Measurements from ENCODE around the gene PLEKHG5.

Gene PLEKHG5

GRCh38 chr1:6509919-6510291 lies 18.4 kb upstream of the PLEKHG5 start:
- DNase-seq = no peak

DNA sequence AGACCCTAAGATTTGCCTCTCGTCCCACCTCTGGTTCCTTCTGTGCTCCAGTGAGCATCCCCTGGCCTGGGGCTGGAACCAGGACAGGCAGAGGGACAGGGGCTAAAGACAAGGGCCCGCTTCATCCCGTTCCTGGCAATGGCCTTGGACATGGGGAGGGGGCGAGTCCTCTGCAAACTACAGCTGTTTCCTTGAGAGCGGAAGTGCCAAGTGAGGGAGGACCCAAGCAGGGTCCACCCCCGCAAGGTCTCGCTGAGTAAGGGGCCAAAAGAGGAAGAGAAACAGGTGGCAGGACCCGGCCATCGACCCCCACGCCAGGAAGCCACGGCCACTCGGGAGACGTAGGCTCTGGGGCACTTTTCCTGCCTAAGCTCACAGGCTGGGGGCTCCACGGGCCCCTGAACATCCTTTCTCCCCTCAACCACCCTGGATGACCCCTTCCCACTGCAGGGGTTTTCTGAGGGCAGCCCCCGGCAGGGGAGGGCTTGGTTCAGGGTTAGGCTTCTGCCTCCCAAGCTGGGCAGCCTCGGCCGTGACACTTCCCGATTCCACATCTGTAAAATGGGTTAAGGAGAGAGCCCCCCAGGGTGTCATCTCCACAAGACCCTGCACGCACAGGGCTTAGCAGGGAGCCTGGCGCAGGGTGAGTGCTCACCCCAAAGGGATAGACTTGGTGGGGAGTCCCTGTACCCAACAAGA lies 17.9 kb upstream of the PLEKHG5 start:
- no peak for DNase-seq

GRCh38 chr1:6508816-6509189 lies 17.3 kb upstream of the PLEKHG5 start:
- no peak for DNase-seq

GRCh38 chr1:6508154-6508815 lies 16.8 kb upstream of the PLEKHG5 start:
- DNase-seq = no peak

DNA sequence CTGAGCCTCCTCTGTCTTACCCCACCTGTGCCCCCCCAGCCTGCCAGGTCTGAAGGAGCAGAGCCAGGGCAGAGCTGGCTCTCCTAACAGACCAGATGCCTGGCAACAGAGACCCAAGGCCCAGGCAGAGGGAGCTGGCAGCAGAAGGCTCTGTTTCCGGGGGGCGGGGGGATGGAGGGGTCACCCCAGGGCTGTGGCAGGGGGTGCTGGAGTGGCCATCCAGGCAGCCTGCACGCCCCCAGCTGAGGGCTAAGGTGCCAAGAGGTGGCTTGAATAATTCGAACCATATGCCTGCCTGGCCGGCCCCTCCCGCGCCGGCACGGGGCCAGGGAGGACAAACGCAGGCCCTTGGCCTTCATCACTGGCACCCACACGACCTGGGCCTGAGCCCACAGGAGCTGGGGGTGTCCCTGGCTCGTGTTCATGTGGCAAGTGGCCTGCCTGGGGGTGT lies 16.0 kb upstream of the PLEKHG5 start:
- DNase-seq = no peak

GRCh38 chr1:6507037-6507428 lies 15.6 kb upstream of the PLEKHG5 start:
- no peak for DNase-seq

GRCh38 chr1:6506210-6507036 lies 15.0 kb upstream of the PLEKHG5 start:
- no peak for DNase-seq

DNA sequence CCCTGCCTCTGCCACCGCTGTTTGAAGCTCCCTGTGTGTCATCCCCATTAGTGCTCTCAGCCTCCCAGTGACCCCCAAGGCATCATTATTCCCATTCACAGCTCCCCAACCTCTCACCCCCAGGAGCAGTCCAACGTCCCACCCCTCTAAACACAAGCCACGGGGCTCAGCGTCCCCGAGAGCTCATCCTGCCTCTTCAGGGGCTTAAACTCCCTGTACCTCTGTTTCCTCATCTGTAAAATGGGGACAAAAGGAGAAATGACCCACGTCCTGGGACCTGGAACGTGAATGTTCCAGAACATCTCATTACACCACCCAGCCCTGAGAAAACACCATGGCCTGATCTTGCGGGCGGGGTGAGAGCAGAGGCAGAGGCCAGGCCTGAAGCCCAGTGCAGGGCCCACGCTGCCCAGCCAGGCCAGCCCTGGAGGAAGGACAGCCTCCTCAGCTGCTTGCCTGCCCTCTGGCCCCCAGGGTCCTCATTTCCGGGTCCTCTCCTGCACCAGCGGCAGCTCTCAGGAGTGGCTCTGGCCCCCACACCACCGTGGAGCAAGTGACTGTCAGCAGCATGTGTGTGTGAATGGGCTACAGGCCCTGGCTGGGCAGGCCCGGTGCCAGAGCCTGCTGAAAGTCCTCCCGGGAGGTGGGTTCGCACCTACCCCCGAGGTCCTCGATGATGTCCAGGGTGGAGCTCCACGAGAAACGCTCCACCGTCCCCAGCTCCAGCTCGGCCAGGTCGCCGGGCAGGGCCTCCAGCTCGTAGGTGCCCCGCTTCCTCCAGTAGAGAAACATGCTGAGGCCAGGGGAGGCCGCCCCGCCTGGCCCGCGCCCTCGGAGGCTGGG lies 14.1 kb upstream of the PLEKHG5 start:
- DNase-seq = no peak

DNA sequence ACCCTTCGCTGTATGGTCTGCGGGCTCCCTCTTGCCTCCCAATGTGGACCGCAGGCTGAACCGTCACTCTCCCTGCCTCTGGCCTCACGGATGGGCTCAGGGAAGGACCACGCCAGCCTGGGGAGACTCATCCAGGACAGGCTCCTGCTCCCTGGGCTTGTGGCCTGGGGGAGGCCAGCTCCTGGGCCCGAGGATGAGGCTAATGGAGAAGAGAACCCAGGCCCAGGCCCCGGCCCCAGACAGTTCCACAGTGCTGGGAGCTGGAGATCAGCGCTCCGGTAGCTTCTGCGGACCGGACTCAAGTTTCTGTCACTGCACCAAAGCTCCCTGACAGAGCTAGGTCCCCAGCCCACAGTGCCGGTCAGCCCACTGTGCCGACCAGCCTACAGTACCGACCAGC lies 13.4 kb upstream of the PLEKHG5 start:
- DNase-seq = no peak

- DNase-seq = no peak
Measured at GRCh38 chr1:6503884-6504602, 12.6 kb upstream of the PLEKHG5 start.

- no peak for DNase-seq
Measured at GRCh38 chr1:6502000-6502891, 10.8 kb upstream of the PLEKHG5 start.

- DNase-seq = no peak
Measured at GRCh38 chr1:6501279-6501813, 9.9 kb upstream of the PLEKHG5 start.

DNA sequence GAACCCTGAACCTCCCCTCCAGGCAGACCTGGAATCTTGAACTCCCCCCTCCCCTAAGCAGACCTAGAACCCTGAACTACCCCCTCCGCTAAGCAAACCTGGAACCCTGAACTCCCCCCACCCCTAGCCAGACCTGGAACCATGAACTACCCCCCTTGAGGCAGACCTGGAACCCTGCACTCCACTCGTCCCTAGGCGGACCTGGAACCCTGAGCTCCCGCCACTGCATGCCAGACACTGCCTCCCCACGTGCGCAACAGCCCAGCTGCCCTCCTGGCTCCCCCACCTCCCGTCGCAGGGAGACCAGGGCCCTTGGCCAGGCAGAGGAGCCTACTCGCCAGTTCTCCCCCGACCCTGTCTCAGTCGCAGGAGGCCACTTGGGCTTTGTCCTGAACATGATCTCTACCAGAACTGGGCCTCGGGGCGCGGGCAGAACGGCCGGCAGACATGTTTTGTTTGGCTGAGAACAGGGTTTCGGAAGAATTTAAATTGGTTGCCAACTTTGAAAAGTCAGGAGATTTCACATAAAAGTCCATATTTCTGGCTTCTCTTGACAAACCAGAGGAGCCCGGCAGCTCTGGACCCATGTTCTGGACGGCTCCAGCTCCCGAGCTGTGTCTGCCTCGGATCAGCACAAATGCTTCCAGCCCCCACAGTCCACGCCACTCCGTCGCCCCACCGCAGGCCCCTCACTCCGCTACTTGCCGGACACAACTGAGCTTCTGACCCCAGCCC lies 9.2 kb upstream of the PLEKHG5 start:
- no peak for DNase-seq

- no peak for DNase-seq
Measured at GRCh38 chr1:6499296-6499695, 7.8 kb upstream of the PLEKHG5 start.

GRCh38 chr1:6498576-6499111 lies 7.2 kb upstream of the PLEKHG5 start:
- DNase-seq = no peak

- DNase-seq = no peak
Measured at GRCh38 chr1:6497867-6498575, 6.6 kb upstream of the PLEKHG5 start.

DNA sequence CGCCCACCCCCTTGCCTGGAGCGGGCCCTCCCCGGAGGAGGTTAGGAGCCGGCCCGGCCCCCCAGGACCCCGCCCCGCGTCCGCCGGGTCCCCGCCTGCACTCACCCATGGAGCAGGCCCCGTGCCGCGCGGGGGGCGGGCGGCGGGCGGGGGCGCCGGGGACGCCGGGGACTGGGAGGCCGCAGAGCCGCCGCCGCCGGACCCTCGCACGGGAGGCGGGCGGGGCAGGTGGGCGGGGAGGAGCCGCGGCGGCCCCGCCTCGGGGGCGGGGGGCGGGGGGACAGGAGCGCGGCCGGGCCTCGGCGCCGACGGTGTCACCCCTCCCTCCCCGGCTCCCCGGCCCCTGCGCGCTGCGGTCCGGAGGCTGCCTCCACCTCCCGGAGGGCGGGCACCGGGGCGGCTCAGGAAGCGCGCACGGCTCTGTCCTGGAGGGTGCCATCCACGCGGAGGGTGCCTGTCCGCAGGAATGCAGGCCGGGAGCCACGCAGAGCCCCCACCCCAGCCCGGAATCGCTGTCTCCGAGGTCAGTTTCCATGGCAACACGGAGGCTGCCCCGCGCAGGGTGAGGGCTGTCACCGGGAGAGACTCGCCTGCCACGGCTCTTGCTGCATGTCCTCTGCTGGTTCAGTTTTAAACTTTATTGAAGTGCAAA lies 5.9 kb upstream of the PLEKHG5 start:
- no peak for DNase-seq

GRCh38 chr1:6496890-6497214 lies 5.4 kb upstream of the PLEKHG5 start:
- DNase-seq = no peak

DNA sequence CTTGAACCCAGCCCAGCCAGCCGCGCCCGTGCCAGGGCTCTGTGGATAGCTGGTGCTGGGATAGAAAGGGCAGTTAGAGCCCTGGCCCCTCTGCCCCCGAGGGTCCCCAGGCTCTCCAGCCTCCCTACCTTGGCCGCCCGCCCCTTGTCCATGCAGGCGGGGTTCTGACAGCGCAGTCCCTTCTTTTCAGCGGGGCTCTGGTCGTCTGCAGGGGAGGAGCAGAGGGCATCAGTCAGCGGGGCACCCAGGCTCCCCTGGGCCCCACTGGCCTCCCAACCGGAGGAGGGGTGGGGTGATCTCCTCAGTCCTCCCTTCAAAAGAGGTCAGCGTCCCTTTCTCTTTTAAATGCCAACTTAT lies 4.9 kb upstream of the PLEKHG5 start:
- no peak for DNase-seq
